ENCODE results near the gene TCF20. TPM values are rescaled to one million over a fixed set of nuclear protein-coding genes. Genes with fewer than 3 reads are reported as not detected.
A peak's percentile ranks its signal among the peaks of the same experiment; 100 is the strongest.

The TCF20 gene
- total and polyA plus RNA-seq, 2 donors (not counting 1 experiment from before 2014, with no cell fraction given), result 16.4 to 81.3 TPM

GRCh38 chr22:42269432-42270175 is 849 bp downstream of the TCF20 start:
- Histone ChIP-seq H2AFZ (ENCODE audit: insufficient read depth, low read depth, low read length, poor library complexity, severe bottlenecking) (peak overlapping the region; percentile 93), H4K20me1 (ENCODE audit: control insufficient read depth, insufficient read depth, low read length, poor library complexity, severe bottlenecking) (peaks cover 66% of the 10 kb centered on the region), H3K4me2 (replicated peaks; ENCODE audit: low read depth, low read length, poor library complexity, severe bottlenecking) (peak overlapping the region; percentile 99), H3K36me3 (replicated peaks in 1 of 2; ENCODE audit: control extremely low read depth in 1 of 2, control insufficient read depth in 1 of 2, extremely low read depth in 1 of 2, insufficient read depth in 2 of 2, low read length in 1 of 2) (no peaks in the 10 kb centered on the region), H3K9me3 (ENCODE audit: control extremely low read depth in 1 of 3, control insufficient read depth in 2 of 3, insufficient read depth in 1 of 3, low read length in 2 of 3) (peaks cover 0 to 5% (median 0%) of the 10 kb centered on the region in 3 donors), H3K9ac (ENCODE audit: low read length) (peak overlapping the region; percentile 95), H3K27ac (ENCODE audit: low read length in 2 of 2) (peak overlapping the region; percentile 61 to 86), H3K4me1 (ENCODE audit: control insufficient read depth in 2 of 2, insufficient read depth in 2 of 2, low read length in 2 of 2) (peaks cover 14 to 19% of the 10 kb centered on the region in 2 donors), H3K4me3 (ENCODE audit: control extremely low read depth in 1 of 5, extremely low read depth in 1 of 5, insufficient read depth in 1 of 5, low read depth in 2 of 5, low read length in 4 of 5) (peak overlapping the region; percentile 34 to 93 (median 87)), H3K79me2 (ENCODE audit: control insufficient read depth, insufficient read depth, low read length) (peaks cover 61% of the 10 kb centered on the region), H3K27me3 (replicated peaks in 1 of 4; ENCODE audit: control extremely low read depth in 1 of 4, control insufficient read depth in 3 of 4, insufficient read depth in 4 of 4, low read length in 3 of 4) (no peaks in the 10 kb centered on the region)
- ChIA-PET CTCF (no interaction called here), POLR2A (no interaction called here)
- H3K4me1 Mint-ChIP-seq, result peaks cover 29% of the 10 kb centered on the region
- H3K9me3 Mint-ChIP-seq (ENCODE audit: insufficient read depth), result no peaks in the 10 kb centered on the region
- H3K27ac Mint-ChIP-seq, result peak overlapping the region; percentile 87
- TF ChIP-seq EZH2 (IDR thresholded peaks at IDR 0.05; ENCODE audit: borderline replicate concordance, insufficient read depth, low read depth, low read length, poor library complexity, severe bottlenecking) (no peak), CTCF (IDR thresholded peaks at IDR 0.05) (no peak)
- WGBS (ENCODE audit: insufficient coverage), result under 1% methylated on average over 70 of the region's 70 CpGs
- no peaks in the 10 kb centered on the region for H3K27me3 Mint-ChIP-seq
- DNase-seq (peak; percentile 74), ATAC-seq (ENCODE audit: low read depth) (peak; percentile 55)
- intact Hi-C loops (cut with micrococcal nuclease), result loop anchor here (1.0 kb wide), 3 partner anchors 31 to 199 kb away; partner anchors contain the start of genes NAGA and NDUFA6
- H3K4me3 Mint-ChIP-seq, result peak overlapping the region; percentile 91

- TF ChIP-seq EZH2 (IDR thresholded peaks at IDR 0.05; ENCODE audit: borderline replicate concordance, insufficient read depth, low read depth, low read length, poor library complexity, severe bottlenecking) (no peak), CTCF (IDR thresholded peaks at IDR 0.05) (no peak)
- Histone ChIP-seq H3K4me1 (ENCODE audit: control insufficient read depth in 2 of 2, insufficient read depth in 2 of 2, low read length in 2 of 2) (peaks cover 14 to 19% of the 10 kb centered on the region in 2 donors), H2AFZ (ENCODE audit: insufficient read depth, low read depth, low read length, poor library complexity, severe bottlenecking) (peak overlapping the region; percentile 93), H3K27me3 (replicated peaks in 1 of 4; ENCODE audit: control extremely low read depth in 1 of 4, control insufficient read depth in 3 of 4, insufficient read depth in 4 of 4, low read length in 3 of 4) (no peaks in the 10 kb centered on the region), H3K79me2 (ENCODE audit: control insufficient read depth, insufficient read depth, low read length) (peaks cover 68% of the 10 kb centered on the region), H3K4me3 (ENCODE audit: control extremely low read depth in 1 of 5, extremely low read depth in 1 of 5, insufficient read depth in 1 of 5, low read depth in 2 of 5, low read length in 4 of 5) (peak overlapping the region; percentile 6 to 93 (median 87)), H3K27ac (ENCODE audit: low read length in 2 of 2) (no peak overlapping the region), H4K20me1 (ENCODE audit: control insufficient read depth, insufficient read depth, low read length, poor library complexity, severe bottlenecking) (peaks cover 71% of the 10 kb centered on the region), H3K4me2 (replicated peaks; ENCODE audit: low read depth, low read length, poor library complexity, severe bottlenecking) (peak overlapping the region; percentile 99), H3K9ac (ENCODE audit: low read length) (peak overlapping the region; percentile 95), H3K36me3 (replicated peaks in 1 of 2; ENCODE audit: control extremely low read depth in 1 of 2, control insufficient read depth in 1 of 2, extremely low read depth in 1 of 2, insufficient read depth in 2 of 2, low read length in 1 of 2) (no peaks in the 10 kb centered on the region), H3K9me3 (ENCODE audit: control extremely low read depth in 1 of 3, control insufficient read depth in 2 of 3, insufficient read depth in 1 of 3, low read length in 2 of 3) (peaks cover 0 to 5% (median 0%) of the 10 kb centered on the region in 3 donors)
- Mint-ChIP-seq H3K4me1 (peaks cover 34% of the 10 kb centered on the region), H3K4me3 (peak overlapping the region; percentile 91), H3K27me3 (no peaks in the 10 kb centered on the region), H3K9me3 (ENCODE audit: insufficient read depth) (no peaks in the 10 kb centered on the region), H3K27ac (peak overlapping the region; percentile 64)
- no peak for DNase-seq
- no peak for ATAC-seq (ENCODE audit: low read depth)
- ChIA-PET CTCF (interaction anchor here (0.6 to 0.8 kb wide), 2 partner anchors 128 to 303 kb away, joined by 3 read pairs; no protein-coding TSS in a partner anchor), POLR2A (no interaction called here)
- intact Hi-C loops (cut with micrococcal nuclease), result loop anchor here (1.0 kb wide), 1 partner anchor 31 kb away; no protein-coding TSS in a partner anchor
- WGBS (ENCODE audit: insufficient coverage), result 13% methylated on average over 7 of the region's 9 CpGs
Measured at GRCh38 chr22:42268852-42269410, 1.5 kb downstream of the TCF20 start.

Measured in B cell (primary cell).